Measurements from ENCODE around the gene DALRD3. TPM values are rescaled to one million over a fixed set of nuclear protein-coding genes. Genes with fewer than 3 reads are reported as not detected.

The DALRD3 gene
- total RNA-seq, 1 experiment from 2014 or later = 42.9 TPM

- TF ChIP-seq, protein P1, sequence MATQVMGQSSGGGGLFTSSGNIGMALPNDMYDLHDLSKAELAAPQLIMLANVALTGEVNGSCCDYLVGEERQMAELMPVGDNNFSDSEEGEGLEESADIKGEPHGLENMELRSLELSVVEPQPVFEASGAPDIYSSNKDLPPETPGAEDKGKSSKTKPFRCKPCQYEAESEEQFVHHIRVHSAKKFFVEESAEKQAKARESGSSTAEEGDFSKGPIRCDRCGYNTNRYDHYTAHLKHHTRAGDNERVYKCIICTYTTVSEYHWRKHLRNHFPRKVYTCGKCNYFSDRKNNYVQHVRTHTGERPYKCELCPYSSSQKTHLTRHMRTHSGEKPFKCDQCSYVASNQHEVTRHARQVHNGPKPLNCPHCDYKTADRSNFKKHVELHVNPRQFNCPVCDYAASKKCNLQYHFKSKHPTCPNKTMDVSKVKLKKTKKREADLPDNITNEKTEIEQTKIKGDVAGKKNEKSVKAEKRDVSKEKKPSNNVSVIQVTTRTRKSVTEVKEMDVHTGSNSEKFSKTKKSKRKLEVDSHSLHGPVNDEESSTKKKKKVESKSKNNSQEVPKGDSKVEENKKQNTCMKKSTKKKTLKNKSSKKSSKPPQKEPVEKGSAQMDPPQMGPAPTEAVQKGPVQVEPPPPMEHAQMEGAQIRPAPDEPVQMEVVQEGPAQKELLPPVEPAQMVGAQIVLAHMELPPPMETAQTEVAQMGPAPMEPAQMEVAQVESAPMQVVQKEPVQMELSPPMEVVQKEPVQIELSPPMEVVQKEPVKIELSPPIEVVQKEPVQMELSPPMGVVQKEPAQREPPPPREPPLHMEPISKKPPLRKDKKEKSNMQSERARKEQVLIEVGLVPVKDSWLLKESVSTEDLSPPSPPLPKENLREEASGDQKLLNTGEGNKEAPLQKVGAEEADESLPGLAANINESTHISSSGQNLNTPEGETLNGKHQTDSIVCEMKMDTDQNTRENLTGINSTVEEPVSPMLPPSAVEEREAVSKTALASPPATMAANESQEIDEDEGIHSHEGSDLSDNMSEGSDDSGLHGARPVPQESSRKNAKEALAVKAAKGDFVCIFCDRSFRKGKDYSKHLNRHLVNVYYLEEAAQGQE (IDR thresholded peaks at IDR 0.05; ENCODE audit: low read depth) = no peak
- TF ChIP-seq CEBPB (IDR thresholded peaks at IDR 0.05; ENCODE audit: low read depth) (no peak), ZBTB33 (IDR thresholded peaks at IDR 0.05; ENCODE audit: extremely low read depth, insufficient replicate concordance, low read length) (peak; percentile 7), ELF1 (IDR thresholded peaks at IDR 0.05; ENCODE audit: borderline replicate concordance, low read depth) (no peak), ZNF274 (IDR thresholded peaks at IDR 0.05; ENCODE audit: low read depth, low read length) (no peak)
Observed at GRCh38 chr3:49017971-49018706, at the start of gene DALRD3 (continued).

GRCh38 chr3:49058011-49058410 is 39.6 kb upstream of the DALRD3 start:
- Histone ChIP-seq H3K36me3 (ENCODE audit: control insufficient read depth in 1 of 2, insufficient read depth in 2 of 2, low read length in 2 of 2) (peaks cover 26 to 32% of the 10 kb centered on the region in 2 experiments; a peak in 3 of 4 replicates), H2AFZ (ENCODE audit: low read depth, low read length, poor library complexity, severe bottlenecking) (no peak overlapping the region), H3K4me3 (replicated peaks in 1 of 2; ENCODE audit: low read depth in 1 of 2, low read length in 2 of 2) (no peak overlapping the region), H3K27ac (ENCODE audit: low read depth, low read length) (no peak overlapping the region), H3K4me1 (ENCODE audit: control insufficient read depth in 1 of 2, insufficient read depth in 2 of 2, low read length in 2 of 2) (no peaks in the 10 kb centered on the region), H3K27me3 (ENCODE audit: insufficient read depth, low read length) (no peaks in the 10 kb centered on the region), H3K9ac (ENCODE audit: low read length) (no peak overlapping the region), H3K9me3 (ENCODE audit: control insufficient read depth in 1 of 2, insufficient read depth in 1 of 2, low read depth in 1 of 2, low read length in 2 of 2) (no peaks in the 10 kb centered on the region), H4K20me1 (ENCODE audit: insufficient read depth) (no peaks in the 10 kb centered on the region), H3K79me2 (ENCODE audit: insufficient read depth, low read length) (peaks cover 49% of the 10 kb centered on the region), H3K4me2 (ENCODE audit: low read length) (no peak overlapping the region), H3K9me2 (ENCODE audit: insufficient read depth) (no peaks in the 10 kb centered on the region)
- BruUV-seq (replicated peaks) = no TSS peak
- intact Hi-C loops (cut with micrococcal nuclease) = no loop called here
- DNase-seq (ENCODE audit: low read depth, low spot score) = no peak
- no peak for ATAC-seq
- ChIA-PET CTCF (no interaction called here), POLR2A (no interaction called here), RAD21 (ENCODE audit: low non-redundant PET in 1 of 2, low total read pairs in 2 of 2, uncharacterized antibody in 2 of 2, unreplicated experiment in 2 of 2) (no interaction called here)
- TF ChIP-seq YY1 (IDR thresholded peaks at IDR 0.05; ENCODE audit: extremely low read depth, insufficient replicate concordance, low read depth, low read length) (no peak), ZFX (IDR thresholded peaks at IDR 0.05) (no peak), SRF (IDR thresholded peaks at IDR 0.05; ENCODE audit: low read depth) (no peak), CEBPB (IDR thresholded peaks at IDR 0.05; ENCODE audit: low read depth) (no peak), POLR2AphosphoS5 (IDR thresholded peaks at IDR 0.05; ENCODE audit: low read depth, low read length) (no peak), ZNF274 (IDR thresholded peaks at IDR 0.05; ENCODE audit: low read depth, low read length) (no peak), EZH2 (IDR thresholded peaks at IDR 0.05) (no peak), SIN3A (IDR thresholded peaks at IDR 0.05; ENCODE audit: low read depth) (no peak), ATF3 (IDR thresholded peaks at IDR 0.05) (no peak), ZBTB33 (IDR thresholded peaks at IDR 0.05; ENCODE audit: extremely low read depth, insufficient replicate concordance, low read length) (no peak), TCF7L2 (IDR thresholded peaks at IDR 0.05; ENCODE audit: borderline replicate concordance, extremely low read depth, insufficient read depth, insufficient read length) (no peak), CBX3 (IDR thresholded peaks at IDR 0.05; ENCODE audit: low read depth) (no peak), SP1 (IDR thresholded peaks at IDR 0.05; ENCODE audit: low read depth) (no peak), EZH2phosphoT487 (IDR thresholded peaks at IDR 0.05; ENCODE audit: borderline replicate concordance) (no peak)

All from HCT116 (cell line).